ENCODE data around the gene PPT1. TPM values are rescaled to one million over a fixed set of nuclear protein-coding genes. Genes with fewer than 3 reads are reported as not detected.

The PPT1 gene
- total RNA-seq, 1 experiment from 2014 or later, result 154 TPM

DNA sequence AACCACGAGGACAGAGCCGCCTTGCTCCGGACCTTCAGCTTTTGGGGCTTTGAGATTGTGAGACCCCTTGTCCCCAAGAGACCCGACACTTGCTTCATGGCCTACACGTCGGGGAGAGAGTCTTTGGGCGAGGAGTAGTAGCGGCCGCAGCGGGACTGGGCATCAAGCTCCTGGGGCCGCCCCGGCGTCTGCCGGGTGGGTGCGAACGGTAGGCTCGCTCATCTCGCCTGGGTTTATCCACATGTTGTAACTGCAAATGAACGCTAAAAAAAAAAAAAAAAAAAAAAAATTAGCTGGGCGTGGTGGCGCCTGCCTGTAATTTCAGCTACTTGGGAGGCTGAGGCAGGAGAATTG is 36.2 kb upstream of the PPT1 start:
- Histone ChIP-seq H4K20me1 (ENCODE audit: insufficient read depth) (no peaks in the 10 kb centered on the region), H3K27me3 (ENCODE audit: insufficient read depth, low read depth) (no peaks in the 10 kb centered on the region), H3K4me1 (replicated peaks; ENCODE audit: insufficient read depth) (peaks cover 20% of the 10 kb centered on the region), H3K4me3 (no peak overlapping the region), H2AFZ (no peak overlapping the region), H3K9me2 (ENCODE audit: insufficient read depth) (no peaks in the 10 kb centered on the region), H3K4me2 (no peak overlapping the region), H3K27ac (no peak overlapping the region), H3K36me3 (ENCODE audit: low read depth) (no peaks in the 10 kb centered on the region), H3F3A (ENCODE audit: insufficient read depth, low read depth) (peaks cover 20% of the 10 kb centered on the region; the same call in 1 of the 2 replicates), H3K9me3 (ENCODE audit: insufficient read depth, low read depth) (peaks cover 14% of the 10 kb centered on the region; the same call in 1 of the 2 replicates), H3K79me2 (ENCODE audit: low read depth) (no peaks in the 10 kb centered on the region)
- intact Hi-C loops (cut with micrococcal nuclease; ENCODE audit: unreplicated experiment), result no loop called here
- CTCF ChIA-PET, result no interaction called here
- BruUV-seq (replicated peaks), result no TSS peak
- TF ChIP-seq EZH2 (IDR thresholded peaks at IDR 0.05; ENCODE audit: low read depth), result no peak
- TF ChIP-seq, protein P1, sequence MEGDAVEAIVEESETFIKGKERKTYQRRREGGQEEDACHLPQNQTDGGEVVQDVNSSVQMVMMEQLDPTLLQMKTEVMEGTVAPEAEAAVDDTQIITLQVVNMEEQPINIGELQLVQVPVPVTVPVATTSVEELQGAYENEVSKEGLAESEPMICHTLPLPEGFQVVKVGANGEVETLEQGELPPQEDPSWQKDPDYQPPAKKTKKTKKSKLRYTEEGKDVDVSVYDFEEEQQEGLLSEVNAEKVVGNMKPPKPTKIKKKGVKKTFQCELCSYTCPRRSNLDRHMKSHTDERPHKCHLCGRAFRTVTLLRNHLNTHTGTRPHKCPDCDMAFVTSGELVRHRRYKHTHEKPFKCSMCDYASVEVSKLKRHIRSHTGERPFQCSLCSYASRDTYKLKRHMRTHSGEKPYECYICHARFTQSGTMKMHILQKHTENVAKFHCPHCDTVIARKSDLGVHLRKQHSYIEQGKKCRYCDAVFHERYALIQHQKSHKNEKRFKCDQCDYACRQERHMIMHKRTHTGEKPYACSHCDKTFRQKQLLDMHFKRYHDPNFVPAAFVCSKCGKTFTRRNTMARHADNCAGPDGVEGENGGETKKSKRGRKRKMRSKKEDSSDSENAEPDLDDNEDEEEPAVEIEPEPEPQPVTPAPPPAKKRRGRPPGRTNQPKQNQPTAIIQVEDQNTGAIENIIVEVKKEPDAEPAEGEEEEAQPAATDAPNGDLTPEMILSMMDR (conservative IDR thresholded peaks at IDR 0.05), result no peak
- no peak for DNase-seq
- POLR2A ChIA-PET (ENCODE audit: unreplicated experiment), result no interaction called here

DNA sequence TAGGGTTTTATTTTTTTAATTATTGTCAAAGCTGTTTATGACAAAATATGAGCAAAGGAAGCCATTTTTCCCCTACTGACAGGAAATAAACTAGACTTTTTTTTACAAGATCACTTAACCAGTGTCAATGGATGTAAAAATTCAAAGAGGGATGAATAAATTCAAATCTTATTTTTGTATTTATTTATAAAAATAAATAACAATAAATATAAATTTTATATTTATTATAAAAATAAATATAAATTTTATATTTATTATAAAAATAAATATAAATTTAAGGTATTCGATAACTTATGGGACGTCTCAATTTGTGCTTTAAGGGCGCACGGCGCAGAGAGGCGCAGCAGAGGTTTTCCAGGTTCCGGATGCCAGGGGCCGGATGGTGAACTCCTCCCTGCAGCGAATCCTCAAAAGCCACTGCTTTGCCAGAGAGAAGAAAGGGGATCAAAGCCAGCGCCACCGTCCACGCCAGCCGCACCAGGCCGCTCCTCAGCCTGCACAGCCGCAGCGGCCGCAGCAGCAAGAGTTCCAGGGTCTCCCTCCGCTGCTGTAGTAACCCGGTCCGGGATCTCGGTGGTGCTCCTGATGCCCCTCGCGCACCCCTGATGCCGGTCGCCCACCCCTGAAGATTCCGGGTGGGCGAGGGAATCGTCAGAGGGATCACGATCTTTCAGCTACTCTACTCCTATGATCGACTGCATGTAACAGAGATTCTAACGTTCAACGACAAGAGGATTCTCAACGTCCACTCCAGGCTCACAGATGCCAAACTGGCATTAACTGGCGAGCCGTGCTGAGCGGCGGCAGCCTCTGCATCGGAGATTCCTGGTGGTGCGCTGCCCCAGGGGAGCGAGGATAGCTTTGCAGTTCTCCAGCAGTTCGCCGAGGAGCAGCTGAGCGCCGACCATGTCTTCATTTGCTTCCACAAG is 35.6 kb upstream of the PPT1 start:
- no peak overlapping the region for H3K27ac ChIP-seq
- TF ChIP-seq EZH2 (IDR thresholded peaks at IDR 0.05; ENCODE audit: low read depth), result no peak
- TF ChIP-seq, protein P1 (conservative IDR thresholded peaks at IDR 0.05), result no peak
- ChIA-PET POLR2A (ENCODE audit: unreplicated experiment) (no interaction called here), CTCF (no interaction called here)
- BruUV-seq (replicated peaks), result no TSS peak
- H3F3A ChIP-seq (ENCODE audit: insufficient read depth, low read depth), result peaks cover 15% of the 10 kb centered on the region; the same call in 1 of the 2 replicates
- intact Hi-C loops (cut with micrococcal nuclease; ENCODE audit: unreplicated experiment), result no loop called here
- H3K4me2 ChIP-seq, result no peak overlapping the region
- no peak for DNase-seq
- H3K4me3 ChIP-seq, result no peak overlapping the region
- H2AFZ ChIP-seq, result no peak overlapping the region
- H3K4me1 ChIP-seq (replicated peaks; ENCODE audit: insufficient read depth), result peaks cover 20% of the 10 kb centered on the region
- peaks cover 10% of the 10 kb centered on the region; the same call in 1 of the 2 replicates for H3K9me3 ChIP-seq (ENCODE audit: insufficient read depth, low read depth)
- no peaks in the 10 kb centered on the region for H3K27me3 ChIP-seq (ENCODE audit: insufficient read depth, low read depth)
- H3K36me3 ChIP-seq (ENCODE audit: low read depth), result no peaks in the 10 kb centered on the region
- H3K9me2 ChIP-seq (ENCODE audit: insufficient read depth), result no peaks in the 10 kb centered on the region
- no peaks in the 10 kb centered on the region for H4K20me1 ChIP-seq (ENCODE audit: insufficient read depth)
- H3K79me2 ChIP-seq (ENCODE audit: low read depth), result no peaks in the 10 kb centered on the region

DNA sequence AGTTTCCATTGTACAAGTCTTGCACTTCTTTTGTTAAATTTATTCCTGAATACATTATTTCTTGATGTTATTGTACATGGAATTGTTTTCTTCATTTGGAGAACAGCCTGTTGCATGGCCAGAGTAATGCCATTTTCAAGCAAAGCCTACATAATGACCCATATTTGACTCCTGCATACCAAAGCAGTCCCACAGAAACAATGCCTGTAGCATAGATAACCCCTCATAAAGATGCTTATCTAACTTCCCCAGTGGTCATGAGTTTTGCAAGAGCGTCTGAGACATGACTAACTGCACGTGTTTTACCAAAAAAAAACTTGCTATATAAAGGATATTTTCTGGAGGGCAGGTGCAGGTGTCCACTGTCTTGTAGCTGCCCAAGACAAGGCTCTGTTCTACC is 33.8 kb upstream of the PPT1 start:
- Histone ChIP-seq H4K20me1 (ENCODE audit: insufficient read depth) (no peaks in the 10 kb centered on the region), H3K79me2 (ENCODE audit: low read depth) (no peaks in the 10 kb centered on the region), H3K4me3 (no peak overlapping the region), H3K4me1 (replicated peaks; ENCODE audit: insufficient read depth) (peaks cover 20% of the 10 kb centered on the region), H3K27me3 (ENCODE audit: insufficient read depth, low read depth) (no peaks in the 10 kb centered on the region), H2AFZ (no peak overlapping the region), H3K27ac (peak overlapping the region; percentile 60), H3K9me2 (ENCODE audit: insufficient read depth) (no peaks in the 10 kb centered on the region), H3K36me3 (ENCODE audit: low read depth) (no peaks in the 10 kb centered on the region), H3K9me3 (ENCODE audit: insufficient read depth, low read depth) (peaks cover 6% of the 10 kb centered on the region; the same call in 1 of the 2 replicates), H3K4me2 (peak overlapping the region; percentile 23; the same call in 1 of the 2 replicates), H3F3A (ENCODE audit: insufficient read depth, low read depth) (peaks cover 15% of the 10 kb centered on the region; the same call in 1 of the 2 replicates)
- TF ChIP-seq, protein P1 (conservative IDR thresholded peaks at IDR 0.05), result no peak
- TF ChIP-seq EZH2 (IDR thresholded peaks at IDR 0.05; ENCODE audit: low read depth), result no peak
- intact Hi-C loops (cut with micrococcal nuclease; ENCODE audit: unreplicated experiment), result loop anchor here (1.0 kb wide), 2 partner anchors 9 to 24 kb away; no protein-coding TSS in a partner anchor
- ChIA-PET POLR2A (ENCODE audit: unreplicated experiment) (interaction anchor here (0.5 to 0.6 kb wide), 2 partner anchors 10 to 30 kb away, joined by 3 to 4 read pairs; no protein-coding TSS in a partner anchor), CTCF (interaction anchor here (0.7 to 0.8 kb wide), 2 partner anchors 13 to 208 kb away, joined by 3 read pairs; no protein-coding TSS in a partner anchor)
- BruUV-seq (replicated peaks), result no TSS peak
- DNase-seq, result peak; percentile 35 to 96

Data from PC-9 (cell line).